Suprapubic skin (tissue), 4 donors: Measurements from ENCODE around the gene NAA35. TPM values are rescaled to one million over a fixed set of nuclear protein-coding genes. Genes with fewer than 3 reads are reported as not detected.

Source experiments
- DNase-seq, 2 donors: peaks; one replicate each; pipeline ENCODE4 v3.0.0-alpha.2; 2019; ENCODE audit warnings: low spot score in 2 of 2
- H3K27ac ChIP-seq: fragments of 200-600 bp; sonication (generic); one replicate; pipeline ENCODE4 v1.5.1; 2019
- H3K27me3 ChIP-seq: fragments of 200-600 bp; sonication (generic); one replicate; pipeline ENCODE4 v1.5.1; 2019
- H3K36me3 ChIP-seq: fragments of 200-600 bp; sonication (generic); one replicate; pipeline ENCODE4 v1.5.1; 2019
- H3K4me1 ChIP-seq: fragments of 200-600 bp; sonication (generic); one replicate; pipeline ENCODE4 v1.5.1; 2019
- H3K4me3 ChIP-seq: fragments of 200-600 bp; sonication (generic); one replicate; pipeline ENCODE4 v1.5.1; 2019; ENCODE audit warnings: mild to moderate bottlenecking
- H3K9me3 ChIP-seq: fragments of 200-600 bp; sonication (generic); one replicate; pipeline ENCODE4 v1.5.1; 2019
- CTCF ChIP-seq, 2 donors: fragments of 200-600 bp in 1 of 2; fragments of 450-650 bp in 1 of 2; sonication (generic) in 1 of 2; IDR thresholded peaks; one replicate each; pipeline ENCODE4 v1.5.1; 2016 to 2019; ENCODE audit warnings: antibody characterized with exemption in 2 of 2, mild to moderate bottlenecking in 1 of 2, moderate library complexity in 1 of 2
- EP300 ChIP-seq: sonication (generic); formaldehyde crosslinking; IDR thresholded peaks from one replicate; pipeline ENCODE4 v1.6.1; 2017; ENCODE audit warnings: antibody characterized with exemption
- POLR2A ChIP-seq, 2 donors: fragments of 450-650 bp; IDR thresholded peaks; one replicate each; pipeline ENCODE4 v1.6.1; 2017; ENCODE audit warnings: antibody characterized with exemption in 2 of 2, mild to moderate bottlenecking in 2 of 2, moderate library complexity in 2 of 2
- POLR2AphosphoS5 ChIP-seq, 3 donors: sonication (generic); formaldehyde crosslinking; IDR thresholded peaks; one replicate each; pipeline ENCODE4 v1.6.1; 2017; ENCODE audit warnings: antibody characterized with exemption in 3 of 3
- WGBS: methylation state at CpG from one replicate; pipeline ENCODE4 v1.1.5; 2018; 5-methylcytosine and 5-hydroxymethylcytosine counted together
- total RNA-seq, 4 donors: library from RNA; depleted of rRNA; stranded (reverse); fragments of >200 nt; gene quantifications; one replicate each; pipeline ENCODE4 v1.1.0, GENCODE V29; 2016

The NAA35 gene
- total RNA-seq, 4 donors from 2014 or later: 10.5 to 29.2 (median 13.2) TPM

DNA sequence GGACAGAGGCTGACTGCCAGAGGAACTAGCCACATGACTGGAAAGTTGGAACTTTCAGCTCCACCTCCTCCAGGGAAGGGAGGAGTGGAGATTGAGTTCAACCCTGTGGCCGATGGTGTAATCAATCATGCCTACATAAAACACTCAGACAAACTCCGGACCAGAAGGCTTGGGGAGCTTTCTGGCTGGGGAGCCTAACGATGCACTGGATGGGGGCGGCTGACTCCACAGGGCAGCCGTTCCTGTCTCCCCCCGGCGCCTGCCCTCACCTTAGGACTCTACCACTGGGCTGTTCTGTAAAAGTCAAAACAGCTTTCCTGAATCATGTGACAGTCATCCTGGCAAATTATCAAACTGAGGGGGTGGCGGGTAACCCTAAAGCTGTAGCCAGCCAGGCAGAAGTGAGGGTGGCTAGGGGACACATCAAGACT lies 100.4 kb downstream of the NAA35 start:
- 40% methylated on average over 4 of the region's 8 CpGs for WGBS
- no peak overlapping the region for H3K27ac ChIP-seq

DNA sequence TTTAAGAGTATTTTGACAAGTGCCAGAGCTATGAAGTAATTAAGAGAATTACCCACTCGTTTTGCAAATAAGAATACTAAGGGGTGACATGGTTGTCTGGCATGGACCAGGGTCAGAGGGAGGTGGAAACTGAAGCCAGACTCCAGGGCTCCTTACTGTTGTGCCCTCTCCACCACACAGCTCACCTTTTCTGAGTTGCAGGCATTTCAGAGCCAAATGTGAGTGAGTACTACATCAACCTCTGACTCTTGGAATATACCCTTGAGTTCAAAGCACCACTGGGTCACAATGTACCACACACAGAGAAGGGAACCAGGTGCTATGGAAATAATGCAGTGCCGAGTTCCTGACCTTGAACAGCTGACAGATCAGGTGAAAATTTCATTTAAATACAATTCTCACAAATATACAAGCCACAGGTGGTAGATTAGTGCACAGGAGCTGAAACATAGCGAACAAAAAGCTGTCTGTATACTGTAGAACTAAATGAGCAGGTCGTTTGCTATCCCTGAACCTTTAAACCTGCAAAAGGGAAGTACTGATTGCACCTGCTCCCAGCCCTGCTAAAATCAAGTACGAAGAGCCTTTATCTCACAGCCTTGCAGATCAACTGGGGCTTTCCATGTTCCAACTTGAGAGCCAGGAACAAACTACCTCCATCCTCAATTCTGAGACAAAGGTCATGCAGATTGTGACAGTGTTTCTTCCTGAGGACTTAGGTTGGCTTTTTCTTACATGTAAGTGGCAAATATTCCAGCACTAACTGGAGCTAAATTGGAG lies 101.4 kb downstream of the NAA35 start:
- H3K36me3 ChIP-seq: no peaks in the 10 kb centered on the region
- H3K4me1 ChIP-seq: no peaks in the 10 kb centered on the region
- H3K27me3 ChIP-seq: no peaks in the 10 kb centered on the region
- H3K27ac ChIP-seq: no peak overlapping the region
- H3K9me3 ChIP-seq: no peaks in the 10 kb centered on the region
- WGBS: 71% methylated on average over 5 of the region's 5 CpGs
- no peak for DNase-seq
- TF ChIP-seq EP300 (no peak), POLR2A (IDR thresholded peaks at IDR 0.05) (no peak), POLR2AphosphoS5 (IDR thresholded peaks at IDR 0.05) (no peak), CTCF (IDR thresholded peaks at IDR 0.05) (no peak)
- H3K4me3 ChIP-seq: no peak overlapping the region

More for the DNA sequence above, 100.4 kb downstream of the NAA35 start:
- Histone ChIP-seq H3K36me3 (no peaks in the 10 kb centered on the region), H3K27me3 (no peaks in the 10 kb centered on the region), H3K4me3 (no peak overlapping the region), H3K4me1 (no peaks in the 10 kb centered on the region), H3K9me3 (no peaks in the 10 kb centered on the region)
- DNase-seq: no peak
- TF ChIP-seq POLR2A (IDR thresholded peaks at IDR 0.05) (no peak), CTCF (IDR thresholded peaks at IDR 0.05) (no peak), POLR2AphosphoS5 (IDR thresholded peaks at IDR 0.05) (no peak), EP300 (no peak)

GRCh38 chr9:86043586-86043985 lies 102.6 kb downstream of the NAA35 start:
- Histone ChIP-seq H3K27me3 (no peaks in the 10 kb centered on the region), H3K27ac (no peak overlapping the region), H3K4me3 (no peak overlapping the region), H3K36me3 (no peaks in the 10 kb centered on the region), H3K4me1 (no peaks in the 10 kb centered on the region), H3K9me3 (no peaks in the 10 kb centered on the region)
- peak in 1 of 2 donors; percentile 49 for DNase-seq
- TF ChIP-seq EP300 (no peak), CTCF (IDR thresholded peaks at IDR 0.05) (no peak), POLR2A (IDR thresholded peaks at IDR 0.05) (no peak), POLR2AphosphoS5 (IDR thresholded peaks at IDR 0.05) (no peak)
- WGBS: 85% methylated on average over 5 of the region's 5 CpGs

DNA sequence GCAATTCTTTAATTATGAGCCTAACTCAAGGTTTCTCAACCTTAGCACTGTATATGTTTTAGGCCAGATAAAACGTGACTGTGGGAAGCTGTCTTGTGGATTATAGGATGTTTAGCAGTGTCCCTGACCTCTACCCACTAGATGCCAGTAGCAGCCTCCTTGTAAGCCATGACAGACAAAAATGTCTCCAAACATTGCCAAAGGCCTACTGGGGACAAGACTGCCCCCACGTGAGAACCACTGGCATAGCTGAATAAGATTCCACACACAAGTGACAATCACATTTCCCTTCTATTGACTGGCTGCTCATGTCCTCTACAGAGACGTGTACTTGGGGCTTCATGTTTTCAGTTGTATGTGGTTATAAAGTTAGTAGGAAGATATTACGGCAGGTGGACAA lies 103.1 kb downstream of the NAA35 start:
- peak in 1 of 2 donors; percentile 12 for DNase-seq
- Histone ChIP-seq H3K4me3 (no peak overlapping the region), H3K27me3 (no peaks in the 10 kb centered on the region), H3K4me1 (no peaks in the 10 kb centered on the region), H3K36me3 (no peaks in the 10 kb centered on the region), H3K9me3 (no peaks in the 10 kb centered on the region), H3K27ac (no peak overlapping the region)
- no peak for TF ChIP-seq CTCF (IDR thresholded peaks at IDR 0.05)
- TF ChIP-seq POLR2A (IDR thresholded peaks at IDR 0.05): no peak
- no peak for TF ChIP-seq EP300
- no peak for TF ChIP-seq POLR2AphosphoS5 (IDR thresholded peaks at IDR 0.05)
- WGBS: 82% methylated on average over 4 of the region's 4 CpGs

GRCh38 chr9:86045654-86046053 lies 104.7 kb downstream of the NAA35 start:
- H3K36me3 ChIP-seq: no peaks in the 10 kb centered on the region
- H3K4me3 ChIP-seq: no peak overlapping the region
- 92% methylated on average over 6 of the region's 6 CpGs for WGBS
- no peak overlapping the region for H3K27ac ChIP-seq
- no peaks in the 10 kb centered on the region for H3K4me1 ChIP-seq
- no peaks in the 10 kb centered on the region for H3K9me3 ChIP-seq
- no peak for TF ChIP-seq POLR2AphosphoS5 (IDR thresholded peaks at IDR 0.05)
- TF ChIP-seq EP300: no peak
- TF ChIP-seq POLR2A (IDR thresholded peaks at IDR 0.05): no peak
- no peak for TF ChIP-seq CTCF (IDR thresholded peaks at IDR 0.05)
- DNase-seq: no peak
- no peaks in the 10 kb centered on the region for H3K27me3 ChIP-seq
